Activated CD4-positive, alpha-beta T cell treated with anti-CD3 and anti-CD28 coated beads, Interleukin-2, Interleukin-4, amounts not matched to agents 100 ng/mL and 50 ng/mL, durations not matched to agents 16 hours and 8 hours (primary cell): ENCODE measurements around the gene HDDC2.

Source experiments
- DNase-seq: peaks from one replicate; pipeline ENCODE4 v3.0.0-alpha.2; 2020; ENCODE audit warnings: low spot score

The HDDC2 gene

DNA sequence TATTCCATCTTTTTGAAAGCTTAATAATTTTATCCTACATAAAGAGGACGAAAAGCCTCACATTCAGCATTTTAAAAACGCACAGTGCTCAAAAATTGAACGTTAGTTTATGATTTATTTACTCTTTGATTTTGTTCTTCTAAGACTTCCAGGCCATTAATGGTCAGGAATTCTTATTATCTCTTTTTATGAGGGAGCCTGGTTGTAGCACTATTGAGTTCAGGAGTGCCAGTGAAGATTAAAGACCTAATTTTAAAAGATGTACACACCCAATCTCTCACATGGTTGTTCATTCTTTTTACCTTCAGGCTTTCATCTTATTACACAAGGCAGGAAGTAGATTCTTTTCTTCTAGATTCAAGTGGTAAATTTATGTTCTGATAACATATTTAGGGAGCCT is 68.6 kb downstream of the HDDC2 start:
- DNase-seq: no peak

DNA sequence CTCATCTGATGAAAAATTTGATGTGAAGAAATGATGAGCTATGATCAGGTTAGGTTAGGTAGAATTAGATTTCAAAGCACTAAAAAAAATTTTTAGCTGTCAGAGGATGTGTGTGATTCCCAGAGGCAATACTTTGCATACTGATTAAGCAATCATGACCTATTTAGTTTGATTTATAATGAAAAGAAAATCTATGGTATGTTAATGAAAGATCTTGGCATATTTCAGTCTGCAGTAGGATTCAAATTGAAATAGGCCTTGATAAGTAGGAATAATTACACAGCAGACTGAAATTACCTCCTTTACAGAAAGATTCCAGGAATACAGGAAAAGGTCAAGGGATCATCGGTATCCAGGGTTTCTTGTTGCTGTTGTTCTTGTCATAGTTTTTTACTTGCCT is 69.3 kb downstream of the HDDC2 start:
- no peak for DNase-seq

DNA sequence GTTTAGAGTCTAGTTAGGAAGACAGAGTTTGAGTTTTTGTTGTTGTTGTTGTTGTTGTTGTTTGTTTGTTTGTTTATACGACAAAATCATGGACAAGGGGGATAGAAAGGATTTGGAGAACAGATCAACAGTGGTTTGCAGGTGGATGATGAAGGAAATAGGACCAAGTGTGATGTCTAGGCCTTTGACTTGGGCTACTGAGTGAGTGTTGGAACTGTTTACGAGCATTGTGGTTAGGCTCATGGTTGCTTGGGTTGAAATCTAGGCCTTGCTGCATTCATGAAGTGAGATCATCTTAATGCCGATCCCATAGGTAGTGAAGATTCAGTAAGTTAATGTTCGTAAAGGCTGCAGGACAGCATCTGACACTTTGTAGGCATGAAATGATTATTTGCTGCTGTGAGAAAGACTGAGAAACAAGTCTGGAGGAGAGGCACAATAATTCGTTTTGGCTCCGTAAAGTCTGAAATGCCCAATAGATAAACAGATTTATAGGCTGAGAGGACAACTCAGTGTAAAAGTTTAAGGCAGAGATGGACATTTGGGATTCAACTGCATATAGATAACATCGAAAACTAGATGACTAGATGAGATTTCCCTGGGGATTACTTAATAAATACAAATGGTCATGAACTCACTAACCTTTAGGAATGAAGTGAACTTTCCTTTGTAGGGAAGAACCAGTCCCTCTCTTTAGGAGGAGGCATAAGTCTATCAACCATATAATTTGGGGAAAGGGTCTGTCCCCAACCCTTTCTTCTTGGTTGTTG is 70.0 kb downstream of the HDDC2 start:
- DNase-seq: no peak

DNA sequence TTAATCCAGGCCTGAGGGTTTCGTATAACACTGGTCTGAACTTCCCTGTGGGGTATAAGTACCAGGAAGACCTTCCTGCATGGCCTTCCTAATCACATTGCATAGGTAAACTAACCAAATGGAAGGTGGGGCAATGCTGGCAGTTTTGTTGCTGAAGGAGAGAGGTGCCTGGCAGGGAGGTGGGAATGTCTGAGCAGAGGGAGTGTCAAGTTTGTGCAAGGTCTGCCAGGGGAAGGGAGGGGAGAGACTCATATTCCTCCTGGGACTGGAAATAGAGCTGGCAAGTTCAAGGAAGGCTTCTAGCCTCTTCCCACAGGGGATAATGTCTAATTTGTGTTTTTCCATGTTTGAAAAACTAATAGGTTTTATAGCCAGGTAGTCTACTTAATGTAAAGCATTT is 70.6 kb downstream of the HDDC2 start:
- DNase-seq: no peak

DNA sequence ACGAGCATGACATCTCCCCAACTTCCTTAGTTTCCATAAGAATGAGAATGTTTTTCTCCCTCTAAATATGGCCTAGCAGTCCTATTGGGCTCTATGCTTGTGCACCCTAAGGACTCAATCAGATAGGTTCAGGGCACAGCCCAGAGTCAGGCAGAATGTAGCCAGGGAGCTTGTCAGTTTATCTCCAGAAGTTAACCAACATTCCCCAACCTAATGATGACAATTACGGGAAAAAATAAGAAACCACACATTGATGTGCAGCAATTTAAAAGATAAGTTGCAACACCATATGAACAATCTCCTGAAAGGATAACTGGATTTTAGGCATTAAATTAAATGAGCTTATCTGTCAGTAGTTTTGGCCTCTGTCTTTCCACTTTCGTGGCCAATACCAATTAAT is 71.1 kb downstream of the HDDC2 start:
- no peak for DNase-seq

DNA sequence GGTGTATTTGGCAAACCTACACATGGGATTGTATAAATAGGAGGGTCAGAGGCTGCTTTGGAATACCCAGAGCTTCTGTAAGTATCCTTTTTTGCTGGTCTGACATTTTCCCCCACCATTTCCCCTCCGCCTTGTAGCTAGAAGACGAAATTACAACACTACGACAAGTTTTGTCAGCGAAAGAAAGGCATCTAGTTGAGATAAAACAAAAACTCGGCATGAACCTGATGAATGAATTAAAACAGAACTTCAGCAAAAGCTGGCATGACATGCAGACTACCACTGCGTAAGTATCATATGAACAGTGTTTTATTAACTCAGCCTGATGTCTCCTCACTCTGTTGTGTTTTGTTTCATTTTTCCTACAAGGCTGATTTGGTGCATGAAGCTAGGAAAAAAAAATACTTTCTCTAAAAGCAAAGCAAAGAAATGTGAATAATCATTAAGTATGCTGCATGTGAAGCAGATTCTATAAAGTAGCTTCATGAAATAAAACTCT is 72.7 kb downstream of the HDDC2 start:
- no peak for DNase-seq

DNA sequence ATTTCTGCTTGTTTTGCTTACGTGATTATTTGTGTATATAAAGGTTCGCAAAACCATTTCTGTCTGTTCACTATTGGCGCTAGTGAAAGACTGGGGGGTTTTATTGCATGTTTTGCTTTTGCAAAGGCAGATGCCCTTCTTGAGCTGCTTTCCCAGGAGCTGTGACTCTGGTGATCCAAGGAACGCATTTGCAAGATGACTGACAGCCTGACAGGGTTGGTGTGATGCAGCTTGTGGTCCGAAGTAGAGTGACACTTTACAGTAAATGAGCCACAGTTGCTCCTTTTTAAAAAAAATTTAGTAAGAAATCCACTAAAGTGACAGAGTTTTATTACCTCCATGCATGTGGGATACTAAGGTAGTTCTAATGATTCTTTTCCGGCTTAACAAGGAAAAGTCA is 74.5 kb downstream of the HDDC2 start:
- no peak for DNase-seq
